PC-9 (cell line): ENCODE measurements around the gene SEMA7A. TPM values are rescaled to one million over a fixed set of nuclear protein-coding genes. Genes with fewer than 3 reads are reported as not detected.

Experiments used
- microRNA-seq: library from miRNA; unstranded; fragments of <30 nt; microRNA quantifications from one replicate; pipeline ENCODE4 v1.2.0, GENCODE V29; 2021; ENCODE audit warnings: borderline number of aligned reads, borderline replicate concordance
- total RNA-seq: library from RNA; stranded (reverse); gene quantifications from 2 replicates; pipeline ENCODE4 v1.2.3, GENCODE V29; 2021

The SEMA7A gene
- total RNA-seq, 1 experiment from 2014 or later, result 8.3 TPM

Small RNA genes lying within 50 kb of the gene (microRNA-seq; reads per million reads assigned to microRNA genes)
- not detected for gene MIR6881

Other genes with a start within 250 kb of the SEMA7A start
- 64.9 and 83.6 TPM in 2 replicates for gene STRA6, start 231.2 kb downstream of the SEMA7A start, total RNA-seq
- gene CCDC33, start 197.6 kb downstream of the SEMA7A start, total RNA-seq, result 7.5 and 15.4 TPM in 2 replicates
- gene CYP11A1, start 66.3 kb downstream of the SEMA7A start, total RNA-seq, result 7.1 and 9.6 TPM in 2 replicates
- gene UBL7, start 27.2 kb upstream of the SEMA7A start, total RNA-seq, result 73.9 and 89.6 TPM in 2 replicates
- gene ARID3B, start 107.3 kb upstream of the SEMA7A start, total RNA-seq, result 9.6 and 10.8 TPM in 2 replicates
- gene CLK3, start 181.9 kb upstream of the SEMA7A start, total RNA-seq, result 70.7 and 80.1 TPM in 2 replicates